OCI-LY3 (cell line): Measurements from ENCODE around the gene PKP4.

Experiments
- H2AFZ ChIP-seq: fragments of 200-600, 300-600 bp; shearing (Covaris generic); 2 replicates; pipeline ENCODE4 v1.6.0; 2014; ENCODE audit warnings: antibody characterized with exemption, low read depth, low read length
- H3K27ac ChIP-seq: fragments of 200-600, 300-600 bp; sonication (generic); 2 replicates; pipeline ENCODE4 v1.5.1; 2014; ENCODE audit warnings: mild to moderate bottlenecking, low read length, moderate library complexity, mixed read lengths
- H3K27me3 ChIP-seq: fragments of 200-600, 300-600 bp; sonication (generic); 2 replicates; pipeline ENCODE4 v1.6.1; 2014; ENCODE audit warnings: low read depth, low read length, mixed read lengths
- H3K36me3 ChIP-seq: fragments of 200-600, 300-600 bp; sonication (generic); replicated peaks from 2 replicates; pipeline ENCODE3; 2014; ENCODE audit warnings: low read depth, low read length, mixed read lengths
- H3K4me1 ChIP-seq: fragments of 300-600, 200-600 bp; sonication (generic); 2 replicates; pipeline ENCODE4 v1.6.1; 2014; ENCODE audit warnings: low read length, mixed read lengths
- H3K4me2 ChIP-seq: fragments of 200-600, 300-600 bp; sonication (generic); 2 replicates; pipeline ENCODE4 v1.6.1; 2014; ENCODE audit warnings: low read length, mixed read lengths
- H3K4me3 ChIP-seq: fragments of 300-600, 200-600 bp; sonication (generic); 2 replicates; pipeline ENCODE4 v1.5.1; 2014; ENCODE audit warnings: antibody characterized with exemption, mild to moderate bottlenecking, low read length, moderate library complexity
- H3K79me2 ChIP-seq: fragments of 300-600, 200-600 bp; shearing (Covaris generic); 2 replicates; pipeline ENCODE4 v1.6.1; 2014; ENCODE audit warnings: mild to moderate bottlenecking, low read length, mixed read lengths
- H3K9ac ChIP-seq: fragments of 300-600, 200-600 bp; shearing (Covaris generic); 2 replicates; pipeline ENCODE4 v1.6.0; 2014; ENCODE audit warnings: mild to moderate bottlenecking, low read length, moderate library complexity
- H3K9me3 ChIP-seq: fragments of 200-600, 300-600 bp; shearing (Covaris generic); 2 replicates; pipeline ENCODE4 v1.6.1; 2014; ENCODE audit warnings: low read length, mixed read lengths; ENCODE audit not compliant: insufficient read depth
- H4K20me1 ChIP-seq: fragments of 200-600, 300-600 bp; sonication (generic); 2 replicates; pipeline ENCODE4 v1.6.1; 2016; ENCODE audit warnings: low read length, mixed read lengths; ENCODE audit not compliant: insufficient read depth
- CTCF ChIP-seq: fragments of 200-600, 300-600 bp; sonication (generic); IDR thresholded peaks from 2 replicates; pipeline ENCODE4 v1.5.1; 2014; ENCODE audit warnings: antibody characterized with exemption, low read length, low read depth
- EZH2phosphoT487 ChIP-seq: fragments of 200-600 bp; shearing (Covaris generic); IDR thresholded peaks from 2 replicates; pipeline ENCODE4 v1.6.1; 2018; ENCODE audit warnings: antibody characterized with exemption, mixed run types, low read depth

Gene PKP4

DNA sequence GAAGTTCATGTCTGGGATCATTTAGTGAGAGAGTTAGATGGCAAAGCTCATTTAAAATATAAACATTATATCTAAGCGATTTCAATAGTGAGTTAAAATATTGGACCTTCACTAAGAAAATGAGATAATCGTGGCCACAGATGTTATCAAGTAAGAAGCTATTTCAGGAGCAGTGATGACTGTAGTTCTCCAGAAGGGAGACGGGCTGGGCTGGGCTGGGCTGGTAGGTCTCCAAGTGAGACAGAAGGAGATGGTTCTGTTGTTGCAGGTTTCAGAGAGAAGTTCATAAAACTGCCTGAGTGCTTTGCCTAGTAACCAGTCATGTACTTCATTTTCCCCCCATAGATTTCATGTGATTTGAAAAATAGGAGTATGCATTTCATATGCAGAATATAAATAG lies 208.2 kb downstream of the PKP4 start:
- no peak for TF ChIP-seq EZH2phosphoT487
- no peaks in the 10 kb centered on the region for H3K4me1 ChIP-seq
- H3K4me2 ChIP-seq = no peak overlapping the region
- no peaks in the 10 kb centered on the region for H4K20me1 ChIP-seq
- no peaks in the 10 kb centered on the region for H3K27me3 ChIP-seq
- H3K4me3 ChIP-seq = no peak overlapping the region
- H3K27ac ChIP-seq = no peak overlapping the region
- H3K9ac ChIP-seq = no peak overlapping the region
- no peaks in the 10 kb centered on the region for H3K79me2 ChIP-seq
- H3K36me3 ChIP-seq = peaks cover 19% of the 10 kb centered on the region
- H3K9me3 ChIP-seq = no peaks in the 10 kb centered on the region
- H2AFZ ChIP-seq = no peak overlapping the region

DNA sequence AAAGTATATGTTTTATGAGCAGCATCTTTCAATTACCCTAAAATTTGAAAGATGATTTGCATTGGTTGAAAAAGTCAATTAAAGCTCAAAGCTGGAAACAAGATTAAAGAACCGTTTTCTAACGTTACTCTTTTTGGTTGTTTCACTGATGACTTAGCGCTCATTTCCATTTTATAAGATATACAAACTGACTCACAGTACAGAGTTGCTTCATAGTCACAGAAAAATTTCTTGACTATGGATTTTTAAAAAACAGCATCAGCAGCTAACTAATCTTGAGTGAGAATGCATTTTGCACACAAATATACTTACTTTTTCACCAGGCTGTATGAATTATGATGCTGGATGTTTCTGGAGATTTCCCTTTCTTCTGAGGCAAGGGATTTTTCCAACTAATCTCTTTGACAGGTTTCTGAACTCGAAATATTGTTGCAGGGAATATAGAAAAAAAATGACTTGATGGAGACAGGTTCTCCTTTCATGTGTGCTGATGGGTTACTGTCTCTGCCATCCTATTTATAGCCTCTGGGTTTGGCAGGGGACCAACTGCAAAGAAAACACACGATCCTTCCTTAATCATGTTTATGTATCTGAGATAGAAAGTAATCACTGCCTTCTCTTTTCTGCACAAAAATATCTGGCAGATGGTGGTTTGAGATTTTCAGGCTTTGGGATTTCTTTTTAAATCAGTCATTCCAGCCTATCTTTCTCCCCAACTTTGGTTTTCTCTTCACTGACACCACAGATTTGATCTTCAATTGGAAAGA lies 209.0 kb downstream of the PKP4 start:
- no peaks in the 10 kb centered on the region for H3K4me1 ChIP-seq
- no peaks in the 10 kb centered on the region for H3K79me2 ChIP-seq
- no peak overlapping the region for H3K4me3 ChIP-seq
- no peak overlapping the region for H2AFZ ChIP-seq
- peaks cover 19% of the 10 kb centered on the region for H3K36me3 ChIP-seq
- TF ChIP-seq CTCF (no peak), EZH2phosphoT487 (no peak)
- H3K9me3 ChIP-seq = no peaks in the 10 kb centered on the region
- no peaks in the 10 kb centered on the region for H4K20me1 ChIP-seq
- H3K9ac ChIP-seq = no peak overlapping the region
- H3K27ac ChIP-seq = no peak overlapping the region
- no peaks in the 10 kb centered on the region for H3K27me3 ChIP-seq
- no peak overlapping the region for H3K4me2 ChIP-seq

DNA sequence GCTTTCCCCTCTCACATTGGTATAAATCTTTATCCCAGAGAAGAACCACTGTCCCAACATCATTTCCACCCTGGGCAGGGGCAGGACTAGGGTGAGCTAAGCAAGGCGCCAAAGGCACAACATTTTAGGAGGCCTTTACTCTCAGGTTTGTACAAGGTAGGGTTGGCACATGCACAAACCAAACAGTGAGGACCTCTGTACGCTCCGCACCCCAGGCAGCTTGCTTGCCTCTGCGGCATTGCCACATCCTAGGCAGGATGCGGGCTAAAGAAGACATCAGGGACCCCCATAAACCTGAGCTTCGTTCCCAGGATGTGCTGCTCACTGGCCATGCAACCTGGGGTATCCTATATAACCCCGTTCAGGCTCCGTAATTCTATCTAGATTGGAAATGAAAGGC lies 210.2 kb downstream of the PKP4 start:
- no peak for TF ChIP-seq EZH2phosphoT487
- no peak for TF ChIP-seq CTCF
- H3K4me2 ChIP-seq = no peak overlapping the region
- H4K20me1 ChIP-seq = no peaks in the 10 kb centered on the region
- no peak overlapping the region for H3K9ac ChIP-seq
- H3K27me3 ChIP-seq = no peaks in the 10 kb centered on the region
- H3K9me3 ChIP-seq = no peaks in the 10 kb centered on the region
- no peak overlapping the region for H2AFZ ChIP-seq
- H3K27ac ChIP-seq = no peak overlapping the region
- H3K79me2 ChIP-seq = no peaks in the 10 kb centered on the region
- H3K36me3 ChIP-seq = peaks cover 19% of the 10 kb centered on the region
- H3K4me1 ChIP-seq = no peaks in the 10 kb centered on the region
- H3K4me3 ChIP-seq = no peak overlapping the region

DNA sequence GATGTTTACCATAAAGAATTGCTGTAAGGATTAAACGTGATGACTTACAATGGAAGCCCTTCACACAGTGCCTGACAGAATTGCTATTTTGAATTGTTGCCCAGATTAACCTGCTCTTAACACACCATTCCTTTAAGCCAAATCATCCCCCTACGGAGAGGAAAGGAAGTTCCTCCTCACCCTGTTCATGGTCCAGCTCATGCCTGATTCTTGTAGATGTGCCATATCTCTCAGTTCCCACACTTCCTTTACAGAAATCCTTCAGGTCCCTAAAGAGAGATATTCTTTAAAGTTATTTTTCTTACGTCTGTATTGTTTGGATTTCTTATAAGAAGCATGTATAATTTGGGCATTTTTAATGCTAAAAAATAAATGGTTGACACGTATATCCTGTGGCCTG lies 210.8 kb downstream of the PKP4 start:
- no peaks in the 10 kb centered on the region for H4K20me1 ChIP-seq
- H3K4me1 ChIP-seq = no peaks in the 10 kb centered on the region
- H3K27me3 ChIP-seq = no peaks in the 10 kb centered on the region
- H3K9ac ChIP-seq = no peak overlapping the region
- no peak overlapping the region for H3K4me3 ChIP-seq
- H3K27ac ChIP-seq = no peak overlapping the region
- no peaks in the 10 kb centered on the region for H3K79me2 ChIP-seq
- no peak overlapping the region for H3K4me2 ChIP-seq
- H3K9me3 ChIP-seq = no peaks in the 10 kb centered on the region
- no peak overlapping the region for H2AFZ ChIP-seq
- H3K36me3 ChIP-seq = peaks cover 19% of the 10 kb centered on the region
- TF ChIP-seq CTCF = no peak
- TF ChIP-seq EZH2phosphoT487 = no peak
